CD4-positive, alpha-beta T cell treated with Interleukin-10 for 1 hour (primary cell): ENCODE measurements around the gene TMEM117.

Experiments
- DNase-seq: peaks from one replicate; pipeline ENCODE4 v3.0.0-alpha.2; 2020

Gene TMEM117

DNA sequence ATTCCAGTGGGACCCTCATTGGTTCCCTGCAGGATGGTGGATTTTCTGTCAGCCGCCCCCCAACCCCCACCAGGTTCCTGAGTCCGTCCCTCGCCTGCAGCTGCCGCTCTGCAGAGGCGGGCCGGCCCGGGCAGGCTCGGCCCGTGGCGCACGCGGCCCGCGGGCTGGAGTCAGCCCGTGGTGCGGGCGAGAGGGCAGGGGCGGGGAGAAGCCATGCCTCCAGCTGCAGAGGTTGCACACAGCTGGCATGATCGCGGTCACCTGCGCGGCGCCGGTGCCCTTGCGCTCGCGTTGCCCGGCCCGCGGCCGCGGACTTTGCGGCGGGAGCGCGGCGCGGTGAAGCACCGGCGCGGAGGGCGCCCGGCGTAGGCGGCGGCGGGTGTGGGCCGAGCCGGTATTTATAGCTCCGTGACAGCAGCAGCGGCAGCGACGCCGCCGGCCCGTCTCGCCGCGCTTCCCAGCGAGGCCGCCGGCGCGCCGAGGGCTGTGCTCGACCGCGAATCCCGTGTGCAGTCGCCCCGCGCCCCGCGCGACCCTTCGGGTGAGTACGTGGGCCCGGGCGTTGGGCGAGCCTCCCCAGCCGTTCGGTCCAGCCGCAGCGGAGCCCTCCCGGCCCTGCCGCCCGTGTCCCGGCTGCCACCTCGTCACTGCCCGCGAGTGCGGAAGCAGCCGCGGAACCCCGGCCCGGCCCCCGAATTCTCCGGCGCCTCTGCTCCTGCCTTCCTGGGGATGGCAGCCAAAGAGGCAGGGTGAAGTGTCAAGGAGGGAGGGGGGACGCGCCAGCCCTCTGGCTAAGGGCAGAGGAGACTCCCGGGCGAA is at the start of gene TMEM117:
TSS of gene TMEM117 (plus strand) at position 426 of the 819 bp plus-strand sequence.
- peak; percentile 65 for DNase-seq

DNA sequence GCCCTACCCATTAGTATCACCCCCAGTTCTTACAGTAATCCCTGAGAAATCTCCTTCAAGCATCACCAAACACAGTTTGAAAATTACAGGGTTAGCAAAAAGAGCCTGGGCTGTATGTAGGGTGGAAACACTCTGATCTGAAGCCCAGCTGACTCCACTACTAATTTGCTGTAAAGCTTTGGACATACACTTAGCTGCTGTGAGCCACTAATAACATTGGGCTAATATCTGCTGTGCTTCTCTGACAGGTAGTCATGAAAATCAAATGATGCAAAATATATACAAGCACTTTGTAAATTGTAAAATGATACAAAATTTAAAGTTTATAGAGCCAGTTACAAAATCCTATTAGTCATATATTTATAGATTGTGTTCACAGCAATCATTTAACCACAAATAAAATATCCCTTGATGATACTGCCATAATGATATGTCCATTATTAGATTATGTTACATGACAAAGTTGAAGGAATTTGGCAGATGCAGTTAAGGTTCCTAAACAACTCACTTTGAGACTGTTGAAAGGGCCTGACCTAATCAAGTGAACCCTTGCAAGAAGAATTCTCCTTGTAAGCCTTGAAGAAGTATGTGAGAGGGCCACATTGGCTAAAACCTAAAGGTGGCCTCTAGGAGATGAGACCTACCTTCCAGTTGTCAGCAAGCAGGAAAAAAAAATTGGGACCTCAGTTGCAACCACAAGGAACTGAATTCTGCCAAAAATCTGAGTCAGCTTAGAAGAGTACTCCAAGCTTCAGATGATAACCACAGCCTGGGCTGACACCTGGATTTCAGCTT is 48.8 kb upstream of the TMEM117 start:
- no peak for DNase-seq

DNA sequence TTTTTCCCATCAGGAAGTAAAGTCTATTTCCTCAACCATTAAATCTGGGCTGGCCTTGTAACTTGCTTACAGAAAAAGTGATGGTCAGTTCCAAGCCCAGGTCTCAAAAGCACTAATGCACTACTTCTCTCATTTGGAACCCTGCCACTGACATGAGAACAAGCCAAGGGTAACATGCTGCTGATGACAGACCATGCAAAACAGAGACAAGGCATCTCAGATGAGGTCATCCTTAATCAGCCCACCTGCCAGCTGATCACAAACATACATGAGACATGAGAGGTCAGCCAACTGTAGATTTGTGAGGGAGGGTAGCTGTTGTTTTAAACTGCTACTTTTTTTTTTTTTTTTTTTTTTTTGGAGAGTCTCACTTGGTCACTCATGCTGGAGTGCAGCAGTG is 45.9 kb upstream of the TMEM117 start:
- no peak for DNase-seq

DNA sequence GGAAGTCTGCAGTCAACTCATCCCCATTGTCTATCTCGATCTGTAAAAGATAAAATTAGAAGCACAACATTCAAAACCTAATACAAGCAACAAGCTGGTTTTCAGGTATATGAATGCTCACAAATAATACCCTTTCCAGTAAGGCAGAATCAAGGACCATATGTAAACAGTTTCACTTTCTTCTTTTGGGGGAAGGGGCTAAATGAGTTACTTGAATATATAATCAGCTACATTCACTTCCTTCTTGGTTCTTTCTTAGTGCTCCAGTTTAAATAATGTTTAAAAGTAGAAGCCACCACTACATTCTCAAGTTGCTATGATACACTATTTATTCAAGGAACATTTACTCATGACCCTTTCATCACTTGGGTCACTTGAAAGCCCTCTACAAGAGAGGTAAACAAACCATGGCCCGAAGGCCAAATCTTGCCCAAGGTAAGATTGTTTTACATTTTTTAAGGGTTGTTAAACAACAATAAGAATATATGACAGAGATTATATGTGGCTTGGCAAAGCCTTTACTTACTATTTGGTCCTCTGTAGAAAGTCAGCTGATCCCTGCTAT is 40.1 kb upstream of the TMEM117 start:
- no peak for DNase-seq

DNA sequence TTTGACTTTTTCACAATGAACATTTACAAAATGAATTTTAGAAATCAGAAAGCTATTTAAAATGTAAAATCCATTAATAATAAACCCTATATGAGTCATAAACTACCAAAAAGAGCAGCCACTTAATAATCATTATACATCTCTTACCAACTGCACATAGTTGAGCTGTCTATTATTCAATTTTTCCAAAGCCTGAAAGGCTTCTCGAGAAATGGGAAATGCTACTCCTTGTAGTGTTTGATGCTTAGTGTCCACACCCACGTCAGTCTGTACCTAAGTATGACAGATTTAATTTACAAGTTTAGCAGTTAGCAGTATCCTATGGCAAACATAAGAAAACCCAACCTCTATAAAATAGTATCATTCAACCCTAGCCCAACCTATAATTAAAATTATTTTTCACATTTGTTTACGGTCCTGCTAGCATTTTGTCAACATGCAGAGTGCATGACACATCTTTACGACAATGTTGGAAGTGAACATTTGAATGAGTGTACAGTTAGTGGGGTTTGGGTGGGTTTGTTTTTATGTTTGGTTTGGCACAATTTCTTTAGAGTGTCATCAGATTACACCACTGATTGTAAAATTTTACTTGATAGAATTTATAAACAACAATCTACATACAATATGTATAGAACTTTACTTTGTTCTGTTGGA is 38.2 kb upstream of the TMEM117 start:
- DNase-seq = no peak

DNA sequence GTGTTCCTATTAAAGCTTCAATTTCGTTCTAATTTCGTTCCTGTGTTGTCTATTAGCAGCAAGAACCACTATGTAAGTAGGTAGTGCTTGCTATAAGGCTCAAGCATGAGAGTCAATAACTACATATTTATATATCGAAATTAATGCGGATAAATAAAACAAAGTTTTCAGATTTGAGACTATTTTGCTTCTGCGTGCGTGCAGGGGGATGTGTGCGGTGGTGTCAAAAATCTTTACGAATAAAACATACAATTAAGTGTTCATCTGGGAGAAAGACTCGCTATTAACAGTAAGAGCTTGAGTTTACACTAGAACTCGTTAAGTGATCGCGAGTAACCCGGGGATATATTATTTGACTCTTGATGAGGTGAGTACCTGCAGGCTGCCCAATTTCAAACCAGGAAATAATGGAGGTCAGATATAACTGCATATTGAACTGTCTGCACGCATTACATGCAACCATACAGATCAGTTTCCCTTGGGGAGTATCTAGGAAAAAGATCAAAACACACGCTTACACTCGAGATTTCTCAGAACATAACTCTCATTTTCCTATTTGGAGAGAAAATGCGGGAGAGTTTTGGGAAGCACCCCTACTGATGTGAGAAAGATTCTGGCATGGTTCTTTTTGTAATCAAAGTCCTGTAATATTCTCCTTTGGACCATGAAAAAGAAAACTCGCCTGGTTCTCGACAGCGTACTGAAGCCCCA is 30.6 kb upstream of the TMEM117 start:
- DNase-seq = peak; percentile 27

DNA sequence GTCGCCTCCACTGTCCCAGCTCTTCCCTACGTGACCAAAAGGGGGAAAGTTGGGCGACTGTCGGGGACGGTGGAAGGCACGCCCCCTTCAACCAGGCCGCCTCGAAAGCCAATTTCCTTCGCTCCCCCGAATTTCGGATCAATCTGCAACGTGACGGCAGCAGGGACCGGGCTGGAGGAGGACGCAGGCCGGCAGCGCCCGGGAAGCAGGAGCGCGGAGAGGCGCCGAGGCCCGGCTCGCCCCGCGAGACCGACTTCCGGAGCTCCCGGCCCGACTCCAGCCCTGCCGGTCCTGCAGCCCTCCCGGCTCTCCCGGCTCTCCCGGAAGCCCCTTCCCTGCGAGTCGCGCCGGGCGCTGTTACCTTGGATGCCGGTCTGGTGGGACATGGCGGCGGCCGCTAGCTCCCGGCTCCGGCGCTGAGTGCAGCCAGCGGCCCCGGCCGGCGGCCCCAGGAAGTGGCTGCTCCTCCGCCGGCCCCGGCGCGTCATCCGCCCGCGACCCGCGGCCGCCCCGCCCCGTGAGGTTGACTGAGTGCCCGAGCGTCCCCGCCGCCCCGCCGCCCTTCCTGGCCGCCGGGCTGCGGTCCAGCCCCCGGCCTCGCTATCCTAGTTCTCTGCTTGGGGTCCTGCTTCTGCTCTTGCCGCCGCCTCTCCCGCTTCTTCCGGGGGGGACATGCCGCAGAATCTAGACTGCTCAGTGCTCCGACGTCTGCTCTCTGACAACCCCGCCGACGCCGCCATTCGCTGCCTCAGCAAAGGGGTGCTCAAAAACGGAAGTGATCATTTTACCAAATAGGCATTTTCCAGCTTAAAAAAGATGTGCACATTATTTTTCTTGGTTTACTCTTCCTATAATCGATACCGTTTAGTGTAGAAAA is 29.8 kb upstream of the TMEM117 start, which contains the start of gene TWF1:
TSS of gene TWF1 (minus strand) at position 458 of the 877 bp plus-strand sequence. CDS start at position 386, 72 bp downstream.
- DNase-seq = peak; percentile 83

DNA sequence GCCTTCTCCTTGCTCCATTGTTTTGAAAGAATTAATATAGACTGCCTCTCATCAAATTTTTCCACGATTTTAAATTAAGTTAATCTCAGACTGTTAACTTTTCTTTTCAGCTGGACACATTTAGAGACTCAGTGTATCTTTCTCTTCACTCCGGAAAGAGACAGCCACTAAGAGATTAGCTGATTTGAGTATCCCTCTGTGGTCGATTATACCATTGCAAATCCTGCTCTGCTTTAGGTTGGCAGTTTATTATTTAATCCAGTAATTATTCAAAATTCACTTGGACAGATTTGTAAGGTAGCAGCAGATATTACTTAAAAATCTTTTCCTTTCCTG is 29.2 kb upstream of the TMEM117 start:
- DNase-seq = no peak

DNA sequence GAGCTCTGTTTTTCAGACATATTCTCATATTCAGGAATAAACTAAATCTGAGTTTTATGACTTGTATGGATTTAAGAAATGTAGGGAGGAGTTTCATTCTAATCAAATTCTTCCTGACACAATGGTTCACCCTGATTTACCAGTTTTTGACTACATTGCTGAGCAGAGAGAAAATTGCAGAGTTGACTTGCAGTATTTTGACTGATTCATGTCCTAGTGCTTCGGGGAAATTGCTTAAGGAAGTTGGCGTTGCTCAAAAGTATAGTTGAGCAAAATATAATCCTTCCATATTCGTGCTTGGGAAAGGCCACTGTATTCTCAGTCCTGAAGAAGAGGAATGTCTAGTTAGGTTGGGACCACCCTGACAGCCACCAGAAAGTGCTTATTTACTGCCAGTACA is 28.5 kb upstream of the TMEM117 start:
- DNase-seq = no peak

DNA sequence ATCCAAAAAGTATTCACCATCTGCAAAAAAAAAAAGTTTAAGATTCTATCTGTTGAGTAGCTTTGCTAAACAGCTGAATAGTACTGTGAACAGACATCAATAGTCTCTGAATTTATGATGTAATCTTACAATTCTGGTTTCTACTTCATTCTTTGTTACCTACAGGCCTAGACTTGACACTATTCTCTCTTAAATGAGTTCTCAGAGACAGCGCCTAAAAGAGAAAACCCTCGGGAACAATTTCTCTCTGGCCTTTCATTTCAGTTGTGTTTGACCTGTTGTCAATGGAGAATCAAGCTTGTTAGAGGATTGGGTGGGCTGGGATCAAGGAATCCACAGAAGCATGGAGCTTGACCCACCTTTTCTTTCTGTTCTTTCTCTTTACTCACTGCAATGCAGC is 23.8 kb upstream of the TMEM117 start:
- no peak for DNase-seq

DNA sequence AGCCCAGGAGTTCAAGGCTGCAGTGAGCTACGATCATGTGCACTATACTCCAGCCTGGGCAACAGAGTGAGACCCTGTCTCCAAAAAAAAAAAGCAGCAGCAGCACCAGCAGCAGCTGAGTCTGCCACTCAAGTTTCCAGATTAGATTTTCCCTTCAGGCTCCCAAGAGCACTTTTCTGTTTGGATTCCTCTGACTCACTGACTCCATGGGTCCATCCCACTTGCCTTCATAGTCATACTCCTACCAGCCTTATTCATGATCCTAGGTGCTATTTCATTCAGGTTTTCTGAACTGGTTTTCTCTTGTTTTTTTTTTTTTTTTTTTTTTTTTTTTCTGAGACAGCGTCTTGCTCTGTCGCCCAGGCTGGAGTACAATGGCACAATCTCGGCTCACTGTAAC is 23.0 kb upstream of the TMEM117 start:
- no peak for DNase-seq

DNA sequence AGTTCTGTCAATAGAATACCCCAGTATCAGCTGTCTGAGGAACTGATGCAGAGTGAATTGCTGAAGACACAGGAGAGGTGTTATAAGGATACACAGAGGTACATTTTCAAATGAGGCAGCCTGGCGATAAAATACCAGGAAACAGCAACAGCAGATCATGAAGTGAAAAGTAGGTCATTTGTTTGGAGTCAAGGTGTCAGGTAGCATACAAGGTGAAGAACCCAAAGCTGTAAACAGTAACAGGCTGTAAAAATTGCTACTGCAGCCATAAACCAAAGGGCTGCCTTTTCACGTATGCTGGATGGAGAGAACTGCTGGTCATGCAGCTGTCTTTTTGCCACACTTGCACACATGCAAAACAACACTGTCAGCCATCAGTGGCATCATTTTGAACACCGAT is 20.5 kb upstream of the TMEM117 start:
- no peak for DNase-seq

DNA sequence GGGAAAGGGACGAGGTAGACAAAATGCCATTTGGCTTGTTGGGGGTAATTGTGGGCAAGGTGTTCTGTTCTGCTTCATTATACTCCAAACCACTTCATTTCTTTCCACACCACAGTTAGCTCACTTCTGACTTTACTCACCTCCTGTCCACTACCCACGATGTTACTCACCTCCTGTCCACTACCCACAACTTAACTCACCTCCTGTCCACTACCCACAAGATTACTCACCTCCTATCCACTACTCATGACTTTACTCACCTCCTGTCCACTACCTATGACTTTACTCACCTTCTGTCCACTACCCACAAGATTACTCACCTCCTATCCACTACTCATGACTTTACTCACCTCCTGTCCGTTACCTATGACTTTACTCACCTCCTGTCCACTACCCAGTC is 19.7 kb upstream of the TMEM117 start:
- DNase-seq = no peak

DNA sequence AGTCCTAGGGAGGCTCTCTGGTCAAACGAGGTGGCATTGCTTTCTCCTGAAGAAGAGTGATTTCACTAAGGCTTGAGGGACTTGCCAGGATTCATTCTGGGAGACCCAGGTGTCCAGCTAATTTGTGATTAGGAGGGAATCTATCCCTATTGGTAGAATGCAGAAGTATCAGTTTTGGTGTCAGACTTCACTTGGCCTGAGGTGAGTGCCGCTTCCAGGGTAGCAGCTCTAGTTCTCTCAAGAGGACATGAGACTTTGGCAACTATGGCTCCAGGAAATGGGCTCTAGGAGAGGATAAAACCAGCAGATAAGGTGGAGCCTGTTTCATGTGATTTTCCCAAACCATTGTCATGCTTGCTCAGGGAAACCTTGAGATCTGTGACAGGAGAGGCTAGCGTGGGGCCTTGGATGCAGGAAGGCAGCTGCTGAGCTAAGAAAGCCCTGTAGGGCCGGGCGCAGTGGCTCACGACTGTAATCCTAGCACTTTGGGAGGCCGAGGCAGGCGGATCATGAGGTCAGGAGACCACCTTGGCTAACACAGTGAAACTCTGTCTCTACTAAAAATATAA is 11.6 kb upstream of the TMEM117 start:
- no peak for DNase-seq

DNA sequence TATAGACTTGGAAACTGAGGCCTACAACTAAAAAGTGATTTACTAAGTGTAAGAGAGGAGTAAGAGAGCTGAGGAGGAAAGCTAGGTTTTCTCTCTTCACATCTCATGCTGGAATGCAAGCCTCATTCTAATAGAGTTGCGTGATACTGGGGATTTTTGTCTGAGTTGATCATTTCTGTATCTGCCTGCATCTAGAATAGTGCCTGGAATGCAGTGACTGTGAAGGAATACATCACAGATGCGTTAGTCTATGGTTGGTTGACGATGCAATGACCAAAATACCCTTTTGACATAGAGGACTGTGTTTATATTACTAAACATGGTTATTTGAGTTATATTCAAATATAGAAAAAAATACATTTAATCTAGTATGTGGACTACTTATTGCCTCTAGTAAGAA is 9.2 kb upstream of the TMEM117 start:
- DNase-seq = no peak

DNA sequence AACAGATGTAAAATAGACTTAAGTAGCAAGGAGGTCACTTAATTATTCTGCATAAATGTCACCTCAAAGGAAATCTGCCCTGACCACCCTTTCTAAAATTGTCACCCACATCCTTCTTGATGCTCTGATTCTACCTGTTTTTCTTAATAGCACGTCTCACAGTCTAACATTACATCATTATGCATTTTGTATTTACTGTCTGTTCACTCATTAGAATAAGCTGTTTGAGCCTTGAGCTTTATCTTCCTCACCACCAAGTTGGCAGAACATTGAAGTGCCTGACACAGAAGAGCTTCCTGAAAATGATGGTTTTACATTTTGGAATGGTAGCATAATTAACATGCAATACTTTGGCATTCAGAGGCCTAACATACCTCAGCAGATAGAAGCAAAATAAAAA is 8.8 kb upstream of the TMEM117 start:
- no peak for DNase-seq

DNA sequence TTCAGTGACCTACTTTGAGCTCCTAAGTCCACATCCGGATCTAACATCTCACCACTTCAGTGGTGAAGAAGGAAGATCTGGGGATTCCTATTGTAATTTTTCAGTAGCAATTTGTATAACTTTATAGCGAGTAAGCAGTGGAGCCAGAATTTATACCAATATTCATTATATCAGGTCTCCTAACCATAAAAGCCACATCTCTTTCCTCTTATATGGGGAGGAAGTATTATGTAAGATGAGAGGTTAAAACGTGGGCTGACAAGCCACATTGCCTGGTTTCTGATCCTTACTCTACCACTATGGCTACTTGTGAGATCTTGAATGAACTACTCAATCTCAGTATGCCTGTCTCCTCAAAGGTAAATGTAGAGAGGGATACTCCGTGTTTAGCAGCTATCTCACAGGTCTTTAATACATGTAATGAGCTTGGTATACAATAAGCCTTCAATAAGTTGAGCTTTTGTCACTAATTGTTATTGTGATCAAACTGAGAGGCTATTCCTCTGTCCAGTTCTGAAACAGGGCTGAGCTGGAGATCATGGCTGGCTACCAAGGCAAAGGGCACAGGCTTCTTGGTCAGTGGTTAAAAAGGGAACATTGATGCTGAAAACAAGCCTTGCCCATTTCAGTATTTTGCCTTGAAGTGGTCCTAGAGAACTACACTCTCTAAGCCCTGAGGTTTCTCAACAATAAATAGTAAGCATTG is 3.3 kb upstream of the TMEM117 start:
- peak; percentile 23 for DNase-seq

DNA sequence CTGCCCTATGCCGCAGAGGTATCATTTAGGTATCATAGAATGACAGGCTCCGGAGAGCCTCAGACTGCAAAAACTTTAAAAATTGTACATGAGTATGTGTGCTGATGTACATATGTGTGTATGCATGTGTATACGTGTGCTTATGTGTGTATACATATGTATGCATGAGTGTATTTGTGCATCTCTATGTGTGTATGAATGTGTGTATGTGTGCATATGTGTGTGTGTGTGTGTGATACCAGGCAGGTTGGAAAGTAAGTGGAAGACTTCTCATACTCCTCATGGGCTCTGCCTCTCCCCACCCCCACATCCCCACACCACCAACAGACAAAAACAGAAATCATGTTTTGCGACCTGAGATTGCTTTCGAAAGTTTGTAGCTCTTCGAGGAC is 621 bp upstream of the TMEM117 start:
- DNase-seq = peak; percentile 14

DNA sequence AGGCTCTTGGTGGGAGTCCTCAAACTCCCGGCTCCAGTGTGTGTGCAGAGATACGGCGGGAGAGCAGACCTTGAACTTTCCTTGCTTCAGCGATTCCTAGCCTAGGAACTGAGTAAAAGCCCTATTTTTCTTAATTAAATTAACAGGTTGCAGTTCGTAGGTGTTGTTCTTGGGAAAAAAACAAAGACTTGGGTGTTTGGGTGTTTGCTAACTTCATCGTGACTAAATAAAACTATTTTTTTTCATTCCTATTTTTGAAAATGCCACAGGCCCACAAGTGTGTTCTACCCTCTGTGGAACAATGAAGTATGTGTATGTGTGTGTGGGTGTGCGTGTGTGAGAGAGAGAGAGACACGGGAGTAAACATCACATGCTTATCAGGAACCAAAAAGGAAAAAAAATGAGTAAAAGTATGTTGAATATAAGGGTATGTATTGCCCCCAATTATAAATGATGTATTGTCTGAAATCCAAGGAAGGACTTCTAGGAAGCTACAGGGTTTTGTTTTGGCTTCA is 651 bp downstream of the TMEM117 start:
- DNase-seq = peak; percentile 32

DNA sequence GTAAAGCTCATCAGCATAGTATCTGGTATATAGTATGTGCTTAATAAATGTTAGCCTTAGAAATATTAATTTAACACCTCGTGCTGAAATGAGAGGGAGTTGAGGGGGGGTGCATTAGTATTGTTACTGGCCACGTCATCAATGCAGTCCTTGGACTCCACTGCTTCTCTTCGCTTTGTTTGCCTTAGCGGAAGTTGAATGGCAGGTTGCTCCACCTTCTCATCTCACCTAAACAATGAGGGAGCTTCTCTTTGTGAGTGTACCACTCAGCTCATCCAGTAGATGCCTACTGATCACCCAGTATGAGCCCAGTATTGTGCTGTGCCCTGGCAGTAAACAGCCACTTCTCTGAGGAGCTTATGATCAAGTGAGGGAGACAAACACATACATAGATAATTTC is 4.5 kb downstream of the TMEM117 start:
- DNase-seq = no peak
